ENCODE measurements around the gene CDKN1A.

The CDKN1A gene

GRCh38 chr6:36676141-36677058 lies 2.1 kb upstream of the CDKN1A start:
- no peak for DNase-seq (ENCODE audit: low read depth, low spot score)
- H3K27ac ChIP-seq, result peak overlapping the region; percentile 99

- peak overlapping the region; percentile 99 for H3K27ac ChIP-seq
- no peak for DNase-seq (ENCODE audit: low read depth, low spot score)
Measured at GRCh38 chr6:36677059-36677749, 1.3 kb upstream of the CDKN1A start.

- peak overlapping the region; percentile 99 for H3K27ac ChIP-seq
- DNase-seq (ENCODE audit: low read depth, low spot score), result no peak
Measured at GRCh38 chr6:36677753-36678487, 594 bp upstream of the CDKN1A start.

- DNase-seq (ENCODE audit: low read depth, low spot score), result no peak
- H3K27ac ChIP-seq, result peak overlapping the region; percentile 99
Measured at GRCh38 chr6:36679043-36679833, 724 bp downstream of the CDKN1A start.

- peak overlapping the region; percentile 99 for H3K27ac ChIP-seq
- DNase-seq (ENCODE audit: low read depth, low spot score), result peak; percentile 94
Measured at GRCh38 chr6:36682328-36683144, 4.0 kb downstream of the CDKN1A start.

- DNase-seq (ENCODE audit: low read depth, low spot score), result no peak
- H3K27ac ChIP-seq, result peak overlapping the region; percentile 99
Measured at GRCh38 chr6:36683145-36683655, 4.7 kb downstream of the CDKN1A start.

- DNase-seq (ENCODE audit: low read depth, low spot score), result no peak
- H3K27ac ChIP-seq, result peak overlapping the region; percentile 99
Measured at GRCh38 chr6:36683656-36684446, 5.3 kb downstream of the CDKN1A start.

GRCh38 chr6:36684447-36684812 lies 5.9 kb downstream of the CDKN1A start:
- DNase-seq (ENCODE audit: low read depth, low spot score), result no peak
- peak overlapping the region; percentile 99 for H3K27ac ChIP-seq

GRCh38 chr6:36685166-36685924 lies 6.8 kb downstream of the CDKN1A start:
- no peak for DNase-seq (ENCODE audit: low read depth, low spot score)
- peak overlapping the region; percentile 99 for H3K27ac ChIP-seq

- no peak for DNase-seq (ENCODE audit: low read depth, low spot score)
- peak overlapping the region; percentile 99 for H3K27ac ChIP-seq
Measured at GRCh38 chr6:36685926-36686667, 7.6 kb downstream of the CDKN1A start.

- peak overlapping the region; percentile 99 for H3K27ac ChIP-seq
- DNase-seq (ENCODE audit: low read depth, low spot score), result no peak
Measured at GRCh38 chr6:36686668-36687513, 8.4 kb downstream of the CDKN1A start.

- DNase-seq (ENCODE audit: low read depth, low spot score), result no peak
Measured at GRCh38 chr6:36688063-36688738, 9.7 kb downstream of the CDKN1A start.

GRCh38 chr6:36688739-36689075 lies 10.2 kb downstream of the CDKN1A start:
- no peak for DNase-seq (ENCODE audit: low read depth, low spot score)
- peak overlapping the region; percentile 99 for H3K27ac ChIP-seq

More at GRCh38 chr6:36688063-36688738, 9.7 kb downstream of the CDKN1A start:
- H3K27ac ChIP-seq, result peak overlapping the region; percentile 99

- H3K27ac ChIP-seq, result no peak overlapping the region
- DNase-seq (ENCODE audit: low read depth, low spot score), result no peak
Measured at GRCh38 chr6:36691011-36691410, 12.5 kb downstream of the CDKN1A start.

GRCh38 chr6:36691612-36692011 lies 13.1 kb downstream of the CDKN1A start:
- H3K27ac ChIP-seq, result no peak overlapping the region
- no peak for DNase-seq (ENCODE audit: low read depth, low spot score)

All from epithelial cell of prostate (primary cell).